Upper lobe of right lung (tissue), 1 donor: ENCODE results near the gene PTEN. TPM values are rescaled to one million over a fixed set of nuclear protein-coding genes. Genes with fewer than 3 reads are reported as not detected.
"Not testable (repeated sequence)": the region's sequence is repeated elsewhere in the genome, so short reads cannot be mapped to it uniquely, and the experiment has no call there.

Experiments
- ATAC-seq: fragments of 200-7000 bp; cut with Tn5 transposase; one replicate; pipeline ENCODE4 v1.9.1; 2020; ENCODE audit warnings: mild to moderate bottlenecking, moderate library complexity
- DNase-seq: peaks from one replicate; pipeline ENCODE4 v3.0.0-alpha.2; 2020
- H3K27ac ChIP-seq: fragments of 200-600 bp; one replicate; pipeline ENCODE4 v1.8.0; 2022
- H3K27me3 ChIP-seq: fragments of 200-600 bp; one replicate; pipeline ENCODE4 v1.8.0; 2022; ENCODE audit warnings: mild to moderate bottlenecking
- H3K36me3 ChIP-seq: fragments of 200-600 bp; one replicate; pipeline ENCODE4 v1.8.0; 2022
- H3K4me1 ChIP-seq: fragments of 200-600 bp; one replicate; pipeline ENCODE4 v1.8.0; 2022
- H3K4me3 ChIP-seq: fragments of 200-600 bp; one replicate; pipeline ENCODE4 v1.8.0; 2022; ENCODE audit warnings: mild to moderate bottlenecking
- H3K9me3 ChIP-seq: fragments of 200-600 bp; one replicate; pipeline ENCODE4 v1.8.0; 2022
- intact Hi-C: fragments of 100-400 bp; cut with DNase I; formaldehyde crosslinking; loops from one replicate; pipeline ENCODE4 v1.11.0; 2022
- total RNA-seq: library from RNA; stranded (reverse); fragmentation: NEBNext Ultra II Directional; extraction: Animal tissue kit (Norgen Biotek cat#: 25700); gene quantifications from one replicate; pipeline ENCODE4 v1.2.1, GENCODE V29; 2021
- TF ChIP-seq, protein P1 (sequence below): fragments of 200-600 bp; IDR thresholded peaks from one replicate; pipeline ENCODE4 v1.8.0; 2022; ENCODE audit warnings: antibody characterized with exemption
- donor health status: DM: no; HTN: yes; CAD: no; lungs with severe emphysema.

Gene PTEN
- total RNA-seq, 1 donor from 2014 or later = 101 TPM

DNA sequence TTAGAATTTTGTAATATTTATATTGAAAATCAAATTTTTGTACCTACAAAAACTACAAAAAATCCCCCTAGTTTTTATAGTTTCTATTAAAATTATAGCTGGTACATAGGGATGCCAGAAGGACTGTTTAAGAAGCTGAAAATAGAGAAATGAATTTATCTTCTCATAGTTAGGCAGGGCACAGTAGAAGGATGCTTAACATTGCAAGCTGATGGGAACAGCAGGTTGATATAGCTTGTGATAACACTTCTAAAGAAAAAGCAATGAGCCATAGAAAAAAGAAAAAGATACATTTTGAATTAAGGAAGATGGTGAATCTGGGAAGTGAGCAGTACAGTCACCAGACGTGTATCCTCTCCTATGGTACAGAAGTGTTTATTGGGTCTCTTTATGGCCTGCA is 32.0 kb downstream of the PTEN start:
- Histone ChIP-seq H3K27me3 (no peaks in the 10 kb centered on the region), H3K4me3 (no peak overlapping the region), H3K9me3 (no peaks in the 10 kb centered on the region), H3K4me1 (peaks cover 13% of the 10 kb centered on the region), H3K36me3 (peaks cover 4% of the 10 kb centered on the region), H3K27ac (no peak overlapping the region)
- no peak for ATAC-seq
- no peak for DNase-seq
- intact Hi-C loops = no loop called here
- TF ChIP-seq, protein P1, sequence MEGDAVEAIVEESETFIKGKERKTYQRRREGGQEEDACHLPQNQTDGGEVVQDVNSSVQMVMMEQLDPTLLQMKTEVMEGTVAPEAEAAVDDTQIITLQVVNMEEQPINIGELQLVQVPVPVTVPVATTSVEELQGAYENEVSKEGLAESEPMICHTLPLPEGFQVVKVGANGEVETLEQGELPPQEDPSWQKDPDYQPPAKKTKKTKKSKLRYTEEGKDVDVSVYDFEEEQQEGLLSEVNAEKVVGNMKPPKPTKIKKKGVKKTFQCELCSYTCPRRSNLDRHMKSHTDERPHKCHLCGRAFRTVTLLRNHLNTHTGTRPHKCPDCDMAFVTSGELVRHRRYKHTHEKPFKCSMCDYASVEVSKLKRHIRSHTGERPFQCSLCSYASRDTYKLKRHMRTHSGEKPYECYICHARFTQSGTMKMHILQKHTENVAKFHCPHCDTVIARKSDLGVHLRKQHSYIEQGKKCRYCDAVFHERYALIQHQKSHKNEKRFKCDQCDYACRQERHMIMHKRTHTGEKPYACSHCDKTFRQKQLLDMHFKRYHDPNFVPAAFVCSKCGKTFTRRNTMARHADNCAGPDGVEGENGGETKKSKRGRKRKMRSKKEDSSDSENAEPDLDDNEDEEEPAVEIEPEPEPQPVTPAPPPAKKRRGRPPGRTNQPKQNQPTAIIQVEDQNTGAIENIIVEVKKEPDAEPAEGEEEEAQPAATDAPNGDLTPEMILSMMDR = no peak

DNA sequence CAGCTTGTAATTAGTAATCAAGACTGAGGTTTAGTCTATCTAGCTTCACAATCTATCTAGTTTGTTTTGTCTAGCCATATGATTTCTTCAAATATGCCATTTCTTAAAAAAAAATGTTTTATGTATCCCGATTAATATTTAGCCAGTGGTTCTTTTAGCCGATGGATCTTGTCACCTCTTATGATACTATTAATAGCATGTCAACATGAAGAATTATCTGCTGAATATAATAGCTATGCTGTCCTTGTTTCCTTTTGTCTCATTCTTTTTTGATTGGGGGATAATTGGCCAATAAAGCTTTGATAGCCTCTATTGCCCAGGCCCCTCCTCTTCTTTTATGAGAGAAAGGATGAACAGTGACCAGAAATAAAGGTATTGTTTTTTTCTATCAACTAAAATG is 32.8 kb downstream of the PTEN start:
- peaks cover 4% of the 10 kb centered on the region for H3K36me3 ChIP-seq
- peaks cover 13% of the 10 kb centered on the region for H3K4me1 ChIP-seq
- intact Hi-C loops = no loop called here
- ATAC-seq = no peak
- no peak overlapping the region for H3K4me3 ChIP-seq
- DNase-seq = no peak
- H3K9me3 ChIP-seq = no peaks in the 10 kb centered on the region
- TF ChIP-seq, protein P1 = no peak
- no peak overlapping the region for H3K27ac ChIP-seq
- H3K27me3 ChIP-seq = no peaks in the 10 kb centered on the region

DNA sequence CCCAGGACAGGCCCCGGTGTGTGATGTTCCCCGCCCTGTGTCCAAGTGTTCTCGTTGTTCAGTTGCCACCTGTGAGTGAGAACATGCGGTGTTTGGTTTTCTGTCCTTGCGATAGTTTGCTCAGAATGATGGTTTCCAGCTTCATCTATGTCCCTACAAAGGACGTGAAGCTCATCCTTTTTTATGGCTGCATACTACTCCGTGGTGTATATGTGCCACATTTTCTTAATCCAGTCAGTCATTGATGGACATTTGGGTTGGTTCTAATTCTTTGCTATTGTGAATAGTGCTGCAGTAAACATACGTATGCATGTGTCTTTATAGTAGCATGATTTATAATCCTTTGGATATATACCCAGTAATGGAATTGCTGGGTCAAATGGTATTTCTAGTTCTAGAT is 34.5 kb downstream of the PTEN start:
- H3K27me3 ChIP-seq, DNase-seq, H3K4me1 ChIP-seq, H3K27ac ChIP-seq, H3K36me3 ChIP-seq, H3K4me3 ChIP-seq, intact Hi-C loops, ATAC-seq, H3K9me3 ChIP-seq: not testable (repeated sequence)

DNA sequence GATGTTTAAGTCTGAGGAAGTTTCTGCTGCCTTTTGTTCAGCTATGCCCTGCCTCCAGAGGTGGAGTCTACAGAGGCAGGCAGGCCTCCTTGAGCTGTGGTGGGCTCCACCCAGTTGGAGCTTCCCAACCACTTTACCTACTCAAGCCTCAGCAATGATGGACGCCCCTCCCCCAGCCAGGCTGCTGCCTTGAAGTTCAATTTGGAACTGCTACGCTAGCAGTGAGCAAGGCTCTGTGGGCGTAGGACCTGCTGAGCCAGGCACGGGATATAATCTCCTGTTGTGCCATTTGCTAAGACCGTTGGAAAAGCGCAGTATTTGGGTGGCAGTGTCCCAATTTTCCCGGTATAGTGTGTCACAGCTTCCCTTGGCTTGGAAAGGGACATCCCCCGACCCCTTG is 40.0 kb downstream of the PTEN start:
- intact Hi-C loops, DNase-seq, H3K4me3 ChIP-seq, ATAC-seq, H3K27ac ChIP-seq, H3K4me1 ChIP-seq, H3K9me3 ChIP-seq, H3K27me3 ChIP-seq: not testable (repeated sequence)
- H3K36me3 ChIP-seq = peaks cover 17% of the 10 kb centered on the region

DNA sequence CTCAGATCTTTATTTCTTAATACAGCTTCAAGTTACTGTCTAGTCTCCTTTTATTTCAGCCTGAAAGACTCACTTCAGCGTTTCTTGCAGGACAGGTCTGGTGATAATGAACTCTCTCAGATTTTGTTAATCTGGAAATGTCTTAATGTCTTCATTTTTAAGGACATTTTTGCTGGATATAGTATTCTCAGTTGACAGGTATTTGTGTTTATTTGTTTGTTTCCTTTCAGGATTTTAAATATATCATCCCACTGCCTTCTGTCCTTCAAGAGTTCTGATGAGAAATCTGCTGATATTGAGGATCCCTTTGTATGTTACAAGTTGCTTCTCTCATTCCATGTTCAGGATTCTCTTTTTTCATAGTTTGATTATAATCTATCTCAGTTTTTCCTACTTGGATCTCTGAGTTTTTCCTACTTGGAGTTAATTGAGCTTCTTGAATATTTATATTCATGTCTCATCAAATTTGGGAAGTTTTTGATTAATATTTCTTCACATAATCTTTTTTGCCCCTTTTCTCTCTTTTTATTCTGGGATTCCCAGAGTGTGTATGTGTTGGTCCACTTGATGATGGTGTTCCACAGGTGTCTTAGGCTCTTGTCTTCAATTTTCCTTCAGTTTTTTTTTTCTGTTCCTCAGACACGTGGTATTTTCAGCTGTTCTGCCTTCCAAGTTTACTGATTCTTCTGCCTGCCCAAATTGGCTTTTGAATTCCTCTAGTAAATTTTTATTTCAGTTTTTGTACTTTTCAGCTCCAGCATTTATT is 49.9 kb downstream of the PTEN start:
- Histone ChIP-seq H3K27me3 (no peaks in the 10 kb centered on the region), H3K27ac (no peak overlapping the region), H3K9me3 (peaks cover 18% of the 10 kb centered on the region), H3K4me1 (peaks cover 14% of the 10 kb centered on the region), H3K36me3 (peaks cover 7% of the 10 kb centered on the region), H3K4me3 (no peak overlapping the region)
- intact Hi-C loops = no loop called here
- TF ChIP-seq, protein P1 = no peak
- DNase-seq = no peak
- no peak for ATAC-seq

DNA sequence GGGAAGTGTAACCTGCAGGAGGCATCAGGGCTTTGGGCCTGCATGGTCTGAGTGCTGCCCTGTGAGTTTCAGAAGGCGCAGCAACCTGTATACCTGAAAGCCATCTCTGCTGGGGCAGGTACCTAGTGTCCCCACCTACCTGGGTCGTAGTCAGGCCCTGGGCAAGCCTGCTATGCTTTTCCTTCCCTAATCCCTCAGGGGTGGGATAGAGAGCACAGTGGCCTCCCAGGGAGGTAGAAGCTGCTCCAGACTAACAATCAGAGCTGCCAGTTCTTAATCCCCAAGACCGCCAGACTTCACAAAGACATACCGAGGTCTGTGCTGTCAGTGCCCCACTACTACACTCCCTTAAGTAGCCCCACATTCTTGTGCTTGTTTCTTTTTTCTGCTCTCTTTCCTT is 52.0 kb downstream of the PTEN start:
- TF ChIP-seq, protein P1 = no peak
- DNase-seq (no peak), ATAC-seq (no peak)
- Histone ChIP-seq H3K27ac (no peak overlapping the region), H3K27me3 (no peaks in the 10 kb centered on the region), H3K4me1 (peaks cover 22% of the 10 kb centered on the region), H3K36me3 (peaks cover 7% of the 10 kb centered on the region), H3K9me3 (peaks cover 18% of the 10 kb centered on the region), H3K4me3 (no peak overlapping the region)
- intact Hi-C loops = no loop called here

DNA sequence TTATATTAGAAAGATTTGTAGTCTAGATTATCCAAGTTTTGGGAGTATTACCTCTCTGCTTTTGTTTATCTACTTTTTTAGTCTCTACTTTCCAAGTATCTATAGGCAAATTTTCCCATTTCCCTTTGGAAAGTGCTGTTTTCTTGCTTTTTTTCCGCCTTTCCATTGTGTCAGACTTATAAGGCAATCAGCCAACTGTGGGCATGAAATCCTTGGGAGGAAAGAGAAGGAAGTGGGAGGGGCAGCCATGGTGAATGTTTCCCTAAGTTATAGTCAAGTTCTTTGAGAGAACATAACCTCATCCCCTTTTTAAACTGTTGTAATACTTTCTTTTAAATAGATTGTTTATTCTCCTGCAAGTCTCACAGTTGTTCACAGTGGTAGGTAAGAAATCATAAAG is 52.6 kb downstream of the PTEN start:
- DNase-seq (no peak), ATAC-seq (peak; percentile 62)
- Histone ChIP-seq H3K4me1 (peaks cover 22% of the 10 kb centered on the region), H3K36me3 (peaks cover 7% of the 10 kb centered on the region), H3K27me3 (no peaks in the 10 kb centered on the region), H3K9me3 (peaks cover 18% of the 10 kb centered on the region), H3K4me3 (no peak overlapping the region), H3K27ac (no peak overlapping the region)
- intact Hi-C loops = no loop called here
- TF ChIP-seq, protein P1 = no peak
